PC-9 (cell line): ENCODE data around the gene MGAT3. TPM values are rescaled to one million over a fixed set of nuclear protein-coding genes. Genes with fewer than 3 reads are reported as not detected.

Experiments
- BruUV-seq: library from RNA; stranded (reverse); fragments of 400-500 nt; replicated peaks from 2 replicates; lab custom pipeline; 2021; lab: Mats Ljungman, UMichigan
- CTCF ChIA-PET: fragments of 300-600 bp; sonication (Branson Sonifier 250); formaldehyde crosslinking; loops from one replicate; lab custom pipeline; 2022; ENCODE audit warnings: antibody characterized with exemption; lab: Charles Lee
- POLR2A ChIA-PET: fragments of 300-600 bp; sonication (Branson Sonifier 250); formaldehyde crosslinking; loops from one replicate; lab custom pipeline; 2022; ENCODE audit warnings: antibody characterized with exemption; ENCODE audit not compliant: unreplicated experiment; lab: Charles Lee
- DNase-seq, 2 experiments: peaks; one replicate each; pipeline versions ENCODE4 v3.0.0 to v3.0.0-alpha.2; 2015 to 2022; ENCODE audit warnings: mixed read lengths in 1 of 2
- H2AFZ ChIP-seq: fragments of 200-600 bp; sonication (generic); 2 replicates; pipeline ENCODE4 v1.8.1; 2017; ENCODE audit warnings: antibody characterized with exemption
- H3F3A ChIP-seq: fragments of 200-600 bp; sonication (generic); 2 replicates; pipeline ENCODE4 v1.8.1; 2017; ENCODE audit warnings: antibody characterized with exemption, mild to moderate bottlenecking, low read depth; ENCODE audit not compliant: insufficient read depth
- H3K27ac ChIP-seq: fragments of 200-600 bp; sonication (generic); 2 replicates; pipeline ENCODE4 v1.6.1; 2016; ENCODE audit warnings: mixed run types
- H3K27me3 ChIP-seq: fragments of 200-600 bp; sonication (generic); 2 replicates; pipeline ENCODE4 v1.6.1; 2016; ENCODE audit warnings: low read depth, mixed run types; ENCODE audit not compliant: insufficient read depth
- H3K36me3 ChIP-seq: fragments of 200-600 bp; sonication (generic); 2 replicates; pipeline ENCODE4 v1.6.1; 2016; ENCODE audit warnings: low read depth, mixed run types
- H3K4me1 ChIP-seq: fragments of 200-600 bp; sonication (generic); replicated peaks from 2 replicates; pipeline ENCODE4 v1.6.1; 2016; ENCODE audit warnings: mixed run types; ENCODE audit not compliant: insufficient read depth
- H3K4me2 ChIP-seq: fragments of 200-600 bp; sonication (generic); 2 replicates; pipeline ENCODE4 v1.6.1; 2017; ENCODE audit warnings: mixed run types
- H3K4me3 ChIP-seq: fragments of 200-600 bp; sonication (generic); 2 replicates; pipeline ENCODE4 v1.6.1; 2016; ENCODE audit warnings: mixed run types
- H3K79me2 ChIP-seq: fragments of 200-600 bp; sonication (generic); 2 replicates; pipeline ENCODE4 v1.6.1; 2017; ENCODE audit warnings: low read depth, mixed run types
- H3K9me2 ChIP-seq: fragments of 200-600 bp; sonication (generic); 2 replicates; pipeline ENCODE4 v1.8.1; 2017; ENCODE audit warnings: mild to moderate bottlenecking; ENCODE audit not compliant: insufficient read depth
- H3K9me3 ChIP-seq: fragments of 200-600 bp; sonication (generic); 2 replicates; pipeline ENCODE4 v1.8.1; 2016; ENCODE audit warnings: low read depth; ENCODE audit not compliant: insufficient read depth
- H4K20me1 ChIP-seq: fragments of 200-600 bp; sonication (generic); 2 replicates; pipeline ENCODE4 v1.8.1; 2017; ENCODE audit not compliant: insufficient read depth
- EZH2 ChIP-seq: fragments of 200-600 bp; sonication (generic); IDR thresholded peaks from 2 replicates; pipeline ENCODE4 v1.8.0; 2017; ENCODE audit warnings: antibody characterized with exemption, low read depth
- intact Hi-C: fragments of 100-400 bp; cut with micrococcal nuclease; formaldehyde crosslinking; loops from one replicate; pipeline ENCODE4 v1.10.0; 2022; ENCODE audit not compliant: unreplicated experiment
- total RNA-seq: library from RNA; stranded (reverse); gene quantifications from 2 replicates; pipeline ENCODE4 v1.2.3, GENCODE V29; 2021
- TF ChIP-seq, protein P1 (sequence below): fragments of 200-600 bp; sonication (generic); conservative IDR thresholded peaks from 2 replicates; pipeline ENCODE4 v1.6.1; 2017; ENCODE audit warnings: mixed run types, antibody characterized with exemption, mild to moderate bottlenecking, moderate library complexity

Gene MGAT3
- total RNA-seq, 1 experiment from 2014 or later: not detected

DNA sequence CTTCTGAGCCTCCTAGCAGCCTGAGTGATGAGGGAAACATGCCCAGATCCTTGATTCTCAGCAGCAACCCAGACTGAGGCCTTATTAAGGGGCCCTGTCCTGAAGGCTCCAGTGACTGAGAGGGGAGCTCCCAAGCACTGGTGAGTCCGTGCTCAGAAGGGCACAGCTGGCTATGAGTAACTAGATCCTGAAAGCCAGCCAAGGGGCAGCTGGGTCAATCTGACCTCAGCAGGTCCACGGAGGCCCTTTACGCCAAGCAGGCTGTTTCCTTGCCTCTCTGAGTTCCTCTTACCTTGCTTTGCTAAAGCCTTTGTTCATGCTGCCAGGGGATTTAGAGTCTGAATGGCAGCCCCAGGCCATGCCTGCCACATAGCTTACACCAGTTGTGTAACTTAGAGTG, 26.0 kb downstream of the MGAT3 start:
- no peaks in the 10 kb centered on the region for H3K4me1 ChIP-seq
- ChIA-PET CTCF (no interaction called here), POLR2A (interaction anchor here (0.7 kb wide), 1 partner anchor 42 kb away, joined by 4 read pairs; no protein-coding TSS in a partner anchor)
- peak in 1 of 2 experiments; percentile 54 for DNase-seq
- no peaks in the 10 kb centered on the region for H3K36me3 ChIP-seq
- TF ChIP-seq, protein P1, sequence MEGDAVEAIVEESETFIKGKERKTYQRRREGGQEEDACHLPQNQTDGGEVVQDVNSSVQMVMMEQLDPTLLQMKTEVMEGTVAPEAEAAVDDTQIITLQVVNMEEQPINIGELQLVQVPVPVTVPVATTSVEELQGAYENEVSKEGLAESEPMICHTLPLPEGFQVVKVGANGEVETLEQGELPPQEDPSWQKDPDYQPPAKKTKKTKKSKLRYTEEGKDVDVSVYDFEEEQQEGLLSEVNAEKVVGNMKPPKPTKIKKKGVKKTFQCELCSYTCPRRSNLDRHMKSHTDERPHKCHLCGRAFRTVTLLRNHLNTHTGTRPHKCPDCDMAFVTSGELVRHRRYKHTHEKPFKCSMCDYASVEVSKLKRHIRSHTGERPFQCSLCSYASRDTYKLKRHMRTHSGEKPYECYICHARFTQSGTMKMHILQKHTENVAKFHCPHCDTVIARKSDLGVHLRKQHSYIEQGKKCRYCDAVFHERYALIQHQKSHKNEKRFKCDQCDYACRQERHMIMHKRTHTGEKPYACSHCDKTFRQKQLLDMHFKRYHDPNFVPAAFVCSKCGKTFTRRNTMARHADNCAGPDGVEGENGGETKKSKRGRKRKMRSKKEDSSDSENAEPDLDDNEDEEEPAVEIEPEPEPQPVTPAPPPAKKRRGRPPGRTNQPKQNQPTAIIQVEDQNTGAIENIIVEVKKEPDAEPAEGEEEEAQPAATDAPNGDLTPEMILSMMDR: no peak
- TF ChIP-seq EZH2: no peak
- H3K9me3 ChIP-seq: no peaks in the 10 kb centered on the region
- H2AFZ ChIP-seq: no peak overlapping the region
- H3K4me3 ChIP-seq: no peak overlapping the region
- no peak overlapping the region for H3K4me2 ChIP-seq
- no peaks in the 10 kb centered on the region for H3K9me2 ChIP-seq
- no peaks in the 10 kb centered on the region for H3K79me2 ChIP-seq
- intact Hi-C loops: no loop called here
- BruUV-seq: no TSS peak
- peaks cover 4% of the 10 kb centered on the region; the same call in 1 of the 2 replicates for H4K20me1 ChIP-seq
- H3K27me3 ChIP-seq: peaks cover 16% of the 10 kb centered on the region
- no peaks in the 10 kb centered on the region; the same call in 1 of the 2 replicates for H3F3A ChIP-seq
- H3K27ac ChIP-seq: no peak overlapping the region

DNA sequence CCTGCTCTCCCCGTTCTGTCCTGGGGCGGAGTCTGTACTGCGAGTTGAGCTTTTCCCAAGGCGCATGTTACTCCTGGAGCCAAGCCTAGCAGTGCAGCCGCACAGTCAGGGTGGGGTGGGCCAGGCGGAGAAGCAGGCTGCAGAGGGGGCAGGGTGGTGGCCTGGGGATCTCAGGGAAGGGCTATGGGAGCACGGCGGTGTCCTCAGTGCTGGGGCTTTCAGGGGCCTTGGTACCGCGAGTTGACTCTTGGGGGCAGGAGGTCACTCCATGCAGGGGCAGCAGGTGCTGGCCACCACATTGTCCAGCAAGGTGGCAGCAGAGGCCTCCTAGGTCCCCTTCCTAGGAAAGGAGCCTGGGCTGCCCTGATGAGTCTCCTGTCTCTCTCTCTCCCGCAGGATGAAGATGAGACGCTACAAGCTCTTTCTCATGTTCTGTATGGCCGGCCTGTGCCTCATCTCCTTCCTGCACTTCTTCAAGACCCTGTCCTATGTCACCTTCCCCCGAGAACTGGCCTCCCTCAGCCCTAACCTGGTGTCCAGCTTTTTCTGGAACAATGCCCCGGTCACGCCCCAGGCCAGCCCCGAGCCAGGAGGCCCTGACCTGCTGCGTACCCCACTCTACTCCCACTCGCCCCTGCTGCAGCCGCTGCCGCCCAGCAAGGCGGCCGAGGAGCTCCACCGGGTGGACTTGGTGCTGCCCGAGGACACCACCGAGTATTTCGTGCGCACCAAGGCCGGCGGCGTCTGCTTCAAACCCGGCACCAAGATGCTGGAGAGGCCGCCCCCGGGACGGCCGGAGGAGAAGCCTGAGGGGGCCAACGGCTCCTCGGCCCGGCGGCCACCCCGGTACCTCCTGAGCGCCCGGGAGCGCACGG, 30.4 kb downstream of the MGAT3 start:
- no peaks in the 10 kb centered on the region for H3K36me3 ChIP-seq
- POLR2A ChIA-PET: no interaction called here
- intact Hi-C loops: no loop called here

DNA sequence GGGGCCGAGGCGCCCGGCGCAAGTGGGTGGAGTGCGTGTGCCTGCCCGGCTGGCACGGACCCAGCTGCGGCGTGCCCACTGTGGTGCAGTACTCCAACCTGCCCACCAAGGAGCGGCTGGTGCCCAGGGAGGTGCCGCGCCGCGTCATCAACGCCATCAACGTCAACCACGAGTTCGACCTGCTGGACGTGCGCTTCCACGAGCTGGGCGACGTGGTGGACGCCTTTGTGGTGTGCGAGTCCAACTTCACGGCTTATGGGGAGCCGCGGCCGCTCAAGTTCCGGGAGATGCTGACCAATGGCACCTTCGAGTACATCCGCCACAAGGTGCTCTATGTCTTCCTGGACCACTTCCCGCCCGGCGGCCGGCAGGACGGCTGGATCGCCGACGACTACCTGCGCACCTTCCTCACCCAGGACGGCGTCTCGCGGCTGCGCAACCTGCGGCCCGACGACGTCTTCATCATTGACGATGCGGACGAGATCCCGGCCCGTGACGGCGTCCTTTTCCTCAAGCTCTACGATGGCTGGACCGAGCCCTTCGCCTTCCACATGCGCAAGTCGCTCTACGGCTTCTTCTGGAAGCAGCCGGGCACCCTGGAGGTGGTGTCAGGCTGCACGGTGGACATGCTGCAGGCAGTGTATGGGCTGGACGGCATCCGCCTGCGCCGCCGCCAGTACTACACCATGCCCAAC, 31.2 kb downstream of the MGAT3 start:
- Histone ChIP-seq H3K9me3 (no peaks in the 10 kb centered on the region), H2AFZ (no peak overlapping the region), H3K9me2 (no peaks in the 10 kb centered on the region), H3F3A (no peaks in the 10 kb centered on the region; the same call in 1 of the 2 replicates), H3K27me3 (peaks cover 13% of the 10 kb centered on the region), H3K36me3 (no peaks in the 10 kb centered on the region), H3K27ac (no peak overlapping the region), H3K4me3 (no peak overlapping the region), H3K4me2 (no peak overlapping the region), H3K4me1 (no peaks in the 10 kb centered on the region), H4K20me1 (no peaks in the 10 kb centered on the region), H3K79me2 (no peaks in the 10 kb centered on the region)
- ChIA-PET POLR2A (no interaction called here), CTCF (no interaction called here)
- no peak for DNase-seq
- TF ChIP-seq EZH2: no peak
- TF ChIP-seq, protein P1: no peak
- no TSS peak for BruUV-seq
- intact Hi-C loops: no loop called here

More for the DNA sequence above, 30.4 kb downstream of the MGAT3 start:
- DNase-seq: no peak
- Histone ChIP-seq H3K9me3 (no peaks in the 10 kb centered on the region), H3K4me1 (no peaks in the 10 kb centered on the region), H3K27me3 (peaks cover 13% of the 10 kb centered on the region), H2AFZ (no peak overlapping the region), H3K4me2 (no peak overlapping the region), H3K4me3 (no peak overlapping the region), H4K20me1 (no peaks in the 10 kb centered on the region), H3K9me2 (no peaks in the 10 kb centered on the region), H3K79me2 (no peaks in the 10 kb centered on the region), H3F3A (no peaks in the 10 kb centered on the region; the same call in 1 of the 2 replicates), H3K27ac (no peak overlapping the region)
- no TSS peak for BruUV-seq
- CTCF ChIA-PET: interaction anchor here (0.7 kb wide), 1 partner anchor 42 kb away, joined by 3 read pairs; no protein-coding TSS in a partner anchor
- TF ChIP-seq EZH2: no peak
- TF ChIP-seq, protein P1: no peak; the same call in 1 of the 2 replicates
